ENCODE results near the gene RRP12. TPM values are rescaled to one million over a fixed set of nuclear protein-coding genes. Genes with fewer than 3 reads are reported as not detected.
A peak's percentile ranks its signal among the peaks of the same experiment; 100 is the strongest.
"Not testable (repeated sequence)": the region's sequence is repeated elsewhere in the genome, so short reads cannot be mapped to it uniquely, and the experiment has no call there.

The RRP12 gene
- total RNA-seq, 2 experiments from 2014 or later = 45.9 to 49.4 TPM

DNA sequence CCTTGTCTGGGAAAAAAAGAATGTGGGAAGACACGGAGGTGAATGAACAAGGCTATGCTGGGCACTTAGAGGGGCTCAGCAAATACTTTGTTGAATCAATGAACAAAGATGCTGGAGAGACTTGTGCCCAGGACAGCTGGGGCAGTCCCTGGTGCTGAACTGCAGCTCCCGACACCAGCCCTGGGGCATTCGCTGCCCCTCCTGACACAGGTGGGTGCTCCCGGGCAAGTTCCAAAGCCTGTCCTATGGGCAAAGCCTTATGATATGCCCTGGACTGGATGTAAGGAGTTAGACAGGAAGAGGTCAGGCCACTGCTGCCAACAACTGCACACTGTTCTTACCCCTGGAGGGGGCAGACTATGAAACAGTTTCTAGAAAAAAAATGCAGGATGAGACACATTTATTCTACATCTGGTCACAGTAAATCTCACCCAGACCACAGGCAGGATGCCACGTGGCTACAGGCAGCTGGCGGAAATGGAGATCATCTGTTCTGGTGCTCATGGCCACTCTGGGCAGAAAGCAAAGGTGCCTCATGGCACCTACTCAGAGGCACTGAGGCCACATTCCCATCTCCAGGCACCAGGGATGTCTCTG, 44.7 kb downstream of the RRP12 start:
- no peak for DNase-seq
- ATAC-seq = no peak
- Mint-ChIP-seq H3K4me1 (no peaks in the 10 kb centered on the region), H3K4me3 (no peak overlapping the region), H3K27me3 (no peaks in the 10 kb centered on the region), H3K9me3 (ENCODE audit: low read depth) (no peaks in the 10 kb centered on the region), H3K27ac (no peak overlapping the region), H3K36me3 (ENCODE audit: low read depth) (peaks cover 21% of the 10 kb centered on the region)
- intact Hi-C loops (cut with DNase I, micrococcal nuclease) = loop anchor here in 1 of 2 experiments (10.0 kb wide), 1 partner anchor 282 kb away; no protein-coding TSS in a partner anchor
- POLR2A ChIA-PET = no interaction called here
- CTCF ChIA-PET = interaction anchor here (0.6 to 3.4 kb wide), 3 partner anchors 59 to 82 kb away, joined by 3 to 19 read pairs (median 4); no protein-coding TSS in a partner anchor

GRCh38 chr10:97355571-97355975, 45.6 kb downstream of the RRP12 start:
- intact Hi-C loops (cut with DNase I, micrococcal nuclease) = loop anchor here in 1 of 2 experiments (2.0 to 10.0 kb wide), 2 partner anchors 77 to 281 kb away; no protein-coding TSS in a partner anchor
- Mint-ChIP-seq H3K36me3 (ENCODE audit: low read depth) (peaks cover 18% of the 10 kb centered on the region), H3K9me3 (ENCODE audit: low read depth) (no peaks in the 10 kb centered on the region), H3K4me1 (no peaks in the 10 kb centered on the region), H3K27ac (no peak overlapping the region), H3K4me3 (no peak overlapping the region), H3K27me3 (no peaks in the 10 kb centered on the region)
- ATAC-seq (no peak), DNase-seq (no peak)
- ChIA-PET POLR2A (no interaction called here), CTCF (interaction anchor here (1.2 to 3.4 kb wide), 2 partner anchors 77 to 81 kb away, joined by 4 to 19 read pairs; no protein-coding TSS in a partner anchor)

GRCh38 chr10:97353945-97354344, 47.2 kb downstream of the RRP12 start:
- ChIA-PET POLR2A (interaction anchor here (0.7 kb wide), 1 partner anchor 32 kb away, joined by 3 read pairs; no protein-coding TSS in a partner anchor), CTCF (interaction anchor here (3.4 kb wide), 1 partner anchor 75 kb away, joined by 19 read pairs; no protein-coding TSS in a partner anchor)
- DNase-seq = no peak
- Mint-ChIP-seq H3K4me3 (no peak overlapping the region), H3K27ac (no peak overlapping the region), H3K36me3 (ENCODE audit: low read depth) (peaks cover 22% of the 10 kb centered on the region), H3K9me3 (ENCODE audit: low read depth) (no peaks in the 10 kb centered on the region), H3K4me1 (no peaks in the 10 kb centered on the region), H3K27me3 (no peaks in the 10 kb centered on the region)
- no peak for ATAC-seq
- intact Hi-C loops (cut with DNase I, micrococcal nuclease) = loop anchor here in 1 of 2 experiments (2.0 to 10.0 kb wide), 2 partner anchors 75 to 279 kb away; no protein-coding TSS in a partner anchor

DNA sequence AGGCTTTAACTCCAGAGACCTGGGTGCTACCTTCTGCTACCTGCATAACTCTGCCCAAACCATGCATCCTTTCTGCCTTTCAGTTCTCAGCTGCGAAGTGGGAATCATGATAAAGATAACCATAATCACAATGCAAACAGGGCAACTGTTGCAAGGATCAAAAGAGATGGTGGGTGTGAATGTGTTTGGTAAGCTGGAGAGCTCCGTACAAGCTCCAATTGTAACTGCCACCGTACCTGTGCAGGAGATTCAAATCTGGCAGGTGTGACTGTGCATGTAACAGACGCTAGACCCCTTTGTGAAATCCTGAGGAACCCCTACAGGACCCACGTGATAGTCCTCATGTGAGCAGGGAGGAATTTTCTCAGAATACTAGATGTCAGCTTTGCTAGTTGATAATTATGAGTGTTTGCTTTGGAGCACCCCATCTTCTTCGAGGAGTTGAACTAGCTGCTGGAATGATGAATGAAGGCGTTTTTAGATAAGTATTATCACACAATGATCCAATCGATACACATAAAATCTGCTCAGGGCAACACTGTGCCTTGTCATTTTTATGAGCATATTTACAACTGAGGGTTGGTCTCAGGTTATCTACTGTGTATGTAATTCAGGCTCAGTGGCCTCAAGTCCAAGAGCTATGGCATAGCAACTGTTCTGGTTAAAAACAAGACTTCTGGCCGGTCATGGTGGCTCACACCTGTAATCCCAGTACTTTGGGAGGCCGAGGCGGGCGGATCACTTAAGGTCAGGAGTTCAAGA, 51.2 kb downstream of the RRP12 start:
- H3K36me3 Mint-ChIP-seq (ENCODE audit: low read depth) = peaks cover 7% of the 10 kb centered on the region
- intact Hi-C loops (cut with DNase I, micrococcal nuclease) = loop anchor here in 1 of 2 experiments (10.0 kb wide), 1 partner anchor 275 kb away; no protein-coding TSS in a partner anchor
- no peak for DNase-seq
- no peak overlapping the region for H3K4me3 Mint-ChIP-seq
- no peak overlapping the region for H3K27ac Mint-ChIP-seq
- H3K4me1 Mint-ChIP-seq = no peaks in the 10 kb centered on the region
- no peak for ATAC-seq
- POLR2A ChIA-PET = interaction anchor here (0.6 kb wide), 1 partner anchor 11 kb away, joined by 3 read pairs; no protein-coding TSS in a partner anchor
- CTCF ChIA-PET = interaction anchor here (0.5 to 1.7 kb wide), 6 partner anchors 17 to 954 kb away, joined by 3 to 4 read pairs (median 3); partner anchors contain the start of gene RRP12
- H3K27me3 Mint-ChIP-seq = no peaks in the 10 kb centered on the region
- no peaks in the 10 kb centered on the region for H3K9me3 Mint-ChIP-seq (ENCODE audit: low read depth)

DNA sequence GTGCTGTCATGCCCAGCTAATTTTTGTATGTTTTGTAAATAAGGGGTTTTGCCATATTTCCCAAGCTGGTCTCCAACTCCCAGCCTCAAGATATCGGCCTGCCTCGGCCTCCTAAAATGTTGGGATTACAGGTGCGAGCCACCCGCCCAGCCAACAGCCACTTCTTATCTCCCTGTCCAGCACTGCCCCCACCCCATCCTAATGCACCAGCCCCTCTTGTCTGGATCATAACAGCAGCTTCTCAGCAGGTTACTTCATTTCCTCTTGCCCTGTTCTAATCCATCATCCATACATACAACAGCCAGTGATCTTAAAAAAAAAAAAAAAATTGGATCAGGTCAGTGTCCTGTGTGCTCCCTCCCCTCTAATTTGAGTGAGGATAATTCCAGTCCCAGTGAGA, 53.8 kb downstream of the RRP12 start:
- no peaks in the 10 kb centered on the region for H3K9me3 Mint-ChIP-seq (ENCODE audit: low read depth)
- CTCF ChIA-PET = no interaction called here
- DNase-seq (no peak), ATAC-seq (no peak)
- peaks cover 6% of the 10 kb centered on the region for H3K36me3 Mint-ChIP-seq (ENCODE audit: low read depth)
- H3K27me3 Mint-ChIP-seq = no peaks in the 10 kb centered on the region
- intact Hi-C loops (cut with DNase I, micrococcal nuclease) = no loop called here
- H3K4me1 Mint-ChIP-seq = no peaks in the 10 kb centered on the region
- H3K27ac Mint-ChIP-seq = no peak overlapping the region
- H3K4me3 Mint-ChIP-seq = no peak overlapping the region
- POLR2A ChIA-PET = no interaction called here

DNA sequence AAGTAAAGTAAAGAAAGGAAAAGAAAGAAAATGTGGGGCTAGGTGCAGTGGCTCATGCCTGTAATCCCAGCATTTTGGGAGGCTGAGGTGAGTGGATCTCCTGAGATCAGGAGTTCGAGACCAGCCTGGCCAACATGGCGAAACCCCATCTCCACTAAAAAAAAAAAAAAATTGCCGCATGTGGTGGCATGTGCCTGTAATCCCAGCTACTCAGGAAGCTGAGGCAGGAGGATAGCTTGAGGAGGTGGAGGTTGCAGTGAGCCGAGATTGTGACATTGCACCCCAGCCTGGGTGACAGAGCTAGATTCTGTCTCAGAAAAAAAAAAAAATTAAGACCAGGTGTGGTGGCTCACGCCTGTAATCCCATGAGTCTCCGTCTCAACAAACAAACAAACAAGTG, 57.5 kb downstream of the RRP12 start:
- CTCF ChIA-PET = interaction anchor here (0.6 to 1.3 kb wide), 3 partner anchors 45 to 228 kb away, joined by 3 to 5 read pairs (median 4); no protein-coding TSS in a partner anchor
- ATAC-seq; H3K9me3 Mint-ChIP-seq (ENCODE audit: low read depth); intact Hi-C loops (cut with DNase I, micrococcal nuclease); H3K27ac Mint-ChIP-seq; H3K4me3 Mint-ChIP-seq; DNase-seq; H3K36me3 Mint-ChIP-seq (ENCODE audit: low read depth); POLR2A ChIA-PET; H3K4me1 Mint-ChIP-seq; H3K27me3 Mint-ChIP-seq: not testable (repeated sequence)

DNA sequence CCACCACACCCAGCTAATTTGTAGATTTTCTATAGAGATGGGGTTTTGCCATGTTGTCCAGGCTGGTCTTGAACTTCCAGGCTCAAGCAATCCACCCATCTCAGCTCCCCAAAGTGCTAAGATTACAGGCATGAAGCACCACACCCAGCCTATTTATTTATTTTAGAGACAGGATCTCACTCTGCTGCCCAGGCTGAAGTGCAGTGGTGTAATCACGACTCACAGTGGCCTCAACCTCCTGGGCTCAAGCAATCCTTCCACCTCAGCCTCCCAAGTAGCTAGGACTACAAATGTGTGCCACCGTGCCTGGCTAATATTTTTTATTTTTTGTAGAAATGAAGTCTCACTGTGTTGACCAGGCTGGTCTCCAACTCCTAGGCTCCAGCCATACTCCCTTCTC, 59.7 kb downstream of the RRP12 start:
- Mint-ChIP-seq H3K27ac (no peak overlapping the region), H3K36me3 (ENCODE audit: low read depth) (no peaks in the 10 kb centered on the region), H3K4me1 (peaks cover 5% of the 10 kb centered on the region), H3K27me3 (no peaks in the 10 kb centered on the region), H3K4me3 (no peak overlapping the region), H3K9me3 (ENCODE audit: low read depth) (no peaks in the 10 kb centered on the region)
- DNase-seq = no peak
- intact Hi-C loops (cut with DNase I, micrococcal nuclease) = no loop called here
- ATAC-seq = no peak
- ChIA-PET POLR2A (no interaction called here), CTCF (interaction anchor here (1.0 to 1.2 kb wide), 3 partner anchors 9 to 63 kb away, joined by 3 to 6 read pairs (median 5); no protein-coding TSS in a partner anchor)

DNA sequence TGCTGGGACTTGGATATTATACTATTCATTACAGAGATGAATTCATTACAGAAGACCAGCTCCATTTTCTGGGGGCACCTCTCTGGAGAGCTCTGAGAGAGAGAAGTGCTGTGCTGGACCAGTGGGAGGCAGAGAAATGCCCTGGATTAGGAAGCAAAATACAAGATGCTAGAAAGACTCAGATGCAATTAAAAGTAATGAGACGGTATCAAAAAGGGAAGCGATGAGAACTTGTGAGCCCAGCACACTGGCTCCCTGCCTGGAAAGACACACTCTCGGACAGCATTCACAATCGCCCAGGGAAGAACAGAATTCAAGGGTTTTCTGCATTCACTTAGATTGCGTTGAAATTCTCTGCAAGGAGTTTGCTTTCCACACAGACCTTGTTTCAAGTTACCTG, 63.1 kb downstream of the RRP12 start:
- Mint-ChIP-seq H3K27me3 (no peaks in the 10 kb centered on the region), H3K27ac (no peak overlapping the region), H3K9me3 (ENCODE audit: low read depth) (no peaks in the 10 kb centered on the region), H3K4me1 (peaks cover 17% of the 10 kb centered on the region), H3K36me3 (ENCODE audit: low read depth) (peaks cover 6% of the 10 kb centered on the region), H3K4me3 (no peak overlapping the region)
- no peak for DNase-seq
- POLR2A ChIA-PET = no interaction called here
- CTCF ChIA-PET = interaction anchor here (0.6 to 1.8 kb wide), 2 partner anchors 16 to 59 kb away, joined by 4 to 5 read pairs; no protein-coding TSS in a partner anchor
- ATAC-seq = no peak
- intact Hi-C loops (cut with DNase I, micrococcal nuclease) = no loop called here

DNA sequence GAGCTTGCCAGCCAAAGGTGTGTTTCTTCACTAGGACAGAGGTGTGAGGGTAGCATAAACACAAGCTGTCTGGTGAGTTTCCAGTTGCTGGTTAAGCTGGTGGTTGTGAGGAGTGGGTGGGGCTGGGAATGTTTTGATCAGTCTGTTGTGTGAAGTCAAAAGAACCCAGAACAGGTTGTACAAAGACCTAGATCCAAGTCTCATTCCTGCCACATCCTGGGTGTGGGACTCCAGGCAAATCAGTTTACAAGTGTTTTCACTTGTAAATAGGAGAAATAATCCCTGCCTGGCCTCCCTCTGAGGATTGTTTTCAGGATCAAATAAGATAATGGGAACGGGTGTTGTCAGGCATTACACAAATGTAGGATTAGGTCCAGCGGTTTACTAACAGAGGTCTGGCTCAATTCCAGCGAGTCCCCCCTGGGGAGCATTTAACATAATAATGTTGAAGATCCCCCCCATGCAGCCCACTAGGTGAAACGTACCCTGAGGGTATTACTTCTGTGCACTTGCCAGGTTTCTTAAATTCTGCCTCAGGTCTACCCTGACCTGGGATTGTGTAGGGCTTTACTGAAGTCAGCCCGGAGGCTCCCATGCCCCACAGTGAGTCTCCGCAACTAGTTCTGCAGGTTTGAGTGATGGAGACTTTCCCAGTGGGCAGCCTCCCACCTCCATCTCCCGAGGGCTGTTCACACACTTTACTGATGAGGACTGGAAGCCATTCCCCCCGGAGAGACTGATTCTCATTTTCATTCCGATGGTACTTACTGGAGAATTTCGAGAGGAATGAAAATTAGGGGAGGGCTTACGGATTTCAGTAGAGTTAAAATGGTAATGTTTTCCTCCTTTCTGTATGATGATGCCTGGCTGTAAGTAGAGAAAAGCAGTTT, 64.0 kb downstream of the RRP12 start:
- Mint-ChIP-seq H3K27me3 (no peaks in the 10 kb centered on the region), H3K4me3 (no peak overlapping the region), H3K36me3 (ENCODE audit: low read depth) (peaks cover 7% of the 10 kb centered on the region), H3K4me1 (peaks cover 24% of the 10 kb centered on the region), H3K9me3 (ENCODE audit: low read depth) (no peaks in the 10 kb centered on the region), H3K27ac (no peak overlapping the region)
- POLR2A ChIA-PET = no interaction called here
- ATAC-seq = no peak
- intact Hi-C loops (cut with DNase I, micrococcal nuclease) = no loop called here
- DNase-seq = no peak
- CTCF ChIA-PET = interaction anchor here (0.6 to 1.8 kb wide), 2 partner anchors 15 to 59 kb away, joined by 4 to 5 read pairs; no protein-coding TSS in a partner anchor

DNA sequence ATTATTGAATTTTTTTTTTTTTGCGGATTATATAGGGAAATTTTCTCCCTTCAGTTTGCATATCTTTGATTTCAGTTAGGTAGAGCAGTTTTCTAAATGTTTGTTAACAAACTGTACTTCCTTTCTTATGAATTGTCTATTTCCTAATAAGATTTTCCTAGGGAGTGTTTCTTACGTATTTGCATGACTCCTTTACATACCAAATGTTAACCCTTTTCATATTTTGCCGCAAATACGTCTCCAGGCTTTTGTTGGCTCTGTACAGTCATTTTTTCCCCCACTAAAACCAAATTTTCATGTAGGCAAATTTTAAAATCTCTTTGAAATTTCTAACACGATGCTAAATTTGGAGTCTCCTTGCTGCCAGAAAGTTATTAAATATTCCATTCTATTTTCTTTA, 64.7 kb downstream of the RRP12 start:
- H3K4me3 Mint-ChIP-seq = no peak overlapping the region
- intact Hi-C loops (cut with DNase I, micrococcal nuclease) = no loop called here

DNA sequence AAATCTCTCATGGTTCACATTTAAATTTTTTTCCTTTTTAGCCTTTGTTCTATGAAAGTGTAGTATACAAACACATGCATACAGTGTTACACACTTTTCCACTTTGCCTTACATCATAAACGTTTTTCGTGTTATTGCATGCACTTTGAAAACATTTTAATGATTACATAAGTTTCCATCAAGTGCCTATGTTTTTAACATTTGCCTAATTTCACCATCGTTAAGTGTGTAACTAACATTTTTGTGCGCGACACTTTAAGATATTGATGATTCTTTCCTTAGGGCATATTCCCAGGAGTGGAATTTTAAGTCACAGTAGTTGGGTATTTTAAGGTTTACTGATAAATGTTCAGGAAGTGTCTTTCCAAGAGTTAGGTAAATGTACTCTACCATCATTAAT, 65.1 kb downstream of the RRP12 start:
- POLR2A ChIA-PET = no interaction called here
- H3K9me3 Mint-ChIP-seq (ENCODE audit: low read depth) = no peaks in the 10 kb centered on the region
- intact Hi-C loops (cut with DNase I, micrococcal nuclease) = no loop called here

More for the DNA sequence above, 64.7 kb downstream of the RRP12 start:
- ChIA-PET CTCF (no interaction called here), POLR2A (no interaction called here)
- Mint-ChIP-seq H3K27ac (no peak overlapping the region), H3K27me3 (no peaks in the 10 kb centered on the region), H3K9me3 (ENCODE audit: low read depth) (no peaks in the 10 kb centered on the region), H3K4me1 (peaks cover 30% of the 10 kb centered on the region), H3K36me3 (ENCODE audit: low read depth) (peaks cover 7% of the 10 kb centered on the region)
- ATAC-seq (no peak), DNase-seq (no peak)

More for the DNA sequence above, 65.1 kb downstream of the RRP12 start:
- H3K4me3 Mint-ChIP-seq = peak overlapping the region; percentile 40
- H3K36me3 Mint-ChIP-seq (ENCODE audit: low read depth) = peaks cover 7% of the 10 kb centered on the region
- CTCF ChIA-PET = no interaction called here
- peak overlapping the region; percentile 29 for H3K27ac Mint-ChIP-seq
- ATAC-seq = no peak
- peaks cover 34% of the 10 kb centered on the region for H3K4me1 Mint-ChIP-seq
- DNase-seq = no peak
- no peaks in the 10 kb centered on the region for H3K27me3 Mint-ChIP-seq

Data from activated CD4-positive, alpha-beta T cell treated with anti-CD3 and anti-CD28 coated beads for 36 hours (primary cell).